ENCODE measurements around the gene SP1. TPM values are rescaled to one million over a fixed set of nuclear protein-coding genes. Genes with fewer than 3 reads are reported as not detected.
"Not testable (repeated sequence)": the region's sequence is repeated elsewhere in the genome, so short reads cannot be mapped to it uniquely, and the experiment has no call there.

Gene SP1
- total RNA-seq, 1 donor: 50.3 TPM

GRCh38 chr12:53355121-53355520, 24.9 kb upstream of the SP1 start:
- Histone ChIP-seq H2AFZ (ENCODE audit: low read length) (no peak overlapping the region), H3K27ac (ENCODE audit: low read depth, low read length) (no peak overlapping the region), H3K9me3 (ENCODE audit: low read depth, low read length) (no peaks in the 10 kb centered on the region), H3K4me1 (ENCODE audit: insufficient read depth, low read length) (no peaks in the 10 kb centered on the region), H3K4me3 (ENCODE audit: insufficient read depth, low read length) (no peak overlapping the region), H3K36me3 (ENCODE audit: insufficient read depth, low read length) (no peaks in the 10 kb centered on the region), H4K20me1 (ENCODE audit: insufficient read depth, low read length) (no peaks in the 10 kb centered on the region), H3K79me2 (ENCODE audit: insufficient read depth, low read length) (no peaks in the 10 kb centered on the region), H3K27me3 (ENCODE audit: insufficient read depth, low read length) (no peaks in the 10 kb centered on the region), H3K4me2 (ENCODE audit: insufficient read depth, low read length) (no peak overlapping the region)
- DNase-seq (ENCODE audit: insufficient read length, low spot score, missing footprints): no peak
- TF ChIP-seq CTCF (IDR thresholded peaks at IDR 0.05; ENCODE audit: extremely low read depth, low read depth, low read length): no peak

GRCh38 chr12:53358836-53359419, 21.0 kb upstream of the SP1 start:
- no peaks in the 10 kb centered on the region for H4K20me1 ChIP-seq (ENCODE audit: insufficient read depth, low read length)
- no peaks in the 10 kb centered on the region for H3K79me2 ChIP-seq (ENCODE audit: insufficient read depth, low read length)
- no peak overlapping the region for H2AFZ ChIP-seq (ENCODE audit: low read length)
- no peaks in the 10 kb centered on the region for H3K9me3 ChIP-seq (ENCODE audit: low read depth, low read length)
- no peak overlapping the region for H3K4me3 ChIP-seq (ENCODE audit: insufficient read depth, low read length)
- H3K27me3 ChIP-seq (ENCODE audit: insufficient read depth, low read length): no peaks in the 10 kb centered on the region
- peak; percentile 55 for DNase-seq (ENCODE audit: insufficient read length, low spot score, missing footprints)
- H3K27ac ChIP-seq (ENCODE audit: low read depth, low read length): no peak overlapping the region
- H3K4me2 ChIP-seq (ENCODE audit: insufficient read depth, low read length): no peak overlapping the region
- H3K4me1 ChIP-seq (ENCODE audit: insufficient read depth, low read length): no peaks in the 10 kb centered on the region
- no peak for TF ChIP-seq CTCF (IDR thresholded peaks at IDR 0.05; ENCODE audit: extremely low read depth, low read depth, low read length)
- no peaks in the 10 kb centered on the region for H3K36me3 ChIP-seq (ENCODE audit: insufficient read depth, low read length)

- H3K9me3 ChIP-seq (ENCODE audit: low read depth, low read length); DNase-seq (ENCODE audit: insufficient read length, low spot score, missing footprints); H3K79me2 ChIP-seq (ENCODE audit: insufficient read depth, low read length); H3K4me1 ChIP-seq (ENCODE audit: insufficient read depth, low read length); H3K27me3 ChIP-seq (ENCODE audit: insufficient read depth, low read length); H3K4me3 ChIP-seq (ENCODE audit: insufficient read depth, low read length); H3K4me2 ChIP-seq (ENCODE audit: insufficient read depth, low read length); H4K20me1 ChIP-seq (ENCODE audit: insufficient read depth, low read length); H2AFZ ChIP-seq (ENCODE audit: low read length); H3K36me3 ChIP-seq (ENCODE audit: insufficient read depth, low read length); H3K27ac ChIP-seq (ENCODE audit: low read depth, low read length): not testable (repeated sequence)
Observed at GRCh38 chr12:53361638-53362037, 18.3 kb upstream of the SP1 start.

- Histone ChIP-seq H3K4me1 (ENCODE audit: insufficient read depth, low read length) (peaks cover 9% of the 10 kb centered on the region), H3K27me3 (ENCODE audit: insufficient read depth, low read length) (no peaks in the 10 kb centered on the region), H3K79me2 (ENCODE audit: insufficient read depth, low read length) (no peaks in the 10 kb centered on the region), H3K27ac (ENCODE audit: low read depth, low read length) (no peak overlapping the region), H3K9me3 (ENCODE audit: low read depth, low read length) (no peaks in the 10 kb centered on the region), H3K4me2 (ENCODE audit: insufficient read depth, low read length) (no peak overlapping the region), H2AFZ (ENCODE audit: low read length) (peak overlapping the region; percentile 78), H3K4me3 (ENCODE audit: insufficient read depth, low read length) (no peak overlapping the region), H4K20me1 (ENCODE audit: insufficient read depth, low read length) (no peaks in the 10 kb centered on the region), H3K36me3 (ENCODE audit: insufficient read depth, low read length) (no peaks in the 10 kb centered on the region)
- DNase-seq (ENCODE audit: insufficient read length, low spot score, missing footprints): peak; percentile 82
- TF ChIP-seq CTCF (IDR thresholded peaks at IDR 0.05; ENCODE audit: extremely low read depth, low read depth, low read length): no peak
Observed at GRCh38 chr12:53365245-53365904, 14.6 kb upstream of the SP1 start.

- H3K36me3 ChIP-seq (ENCODE audit: insufficient read depth, low read length); DNase-seq (ENCODE audit: insufficient read length, low spot score, missing footprints); H3K27me3 ChIP-seq (ENCODE audit: insufficient read depth, low read length); H3K79me2 ChIP-seq (ENCODE audit: insufficient read depth, low read length); H4K20me1 ChIP-seq (ENCODE audit: insufficient read depth, low read length); H3K27ac ChIP-seq (ENCODE audit: low read depth, low read length); H3K9me3 ChIP-seq (ENCODE audit: low read depth, low read length); H3K4me3 ChIP-seq (ENCODE audit: insufficient read depth, low read length): not testable (repeated sequence)
- Histone ChIP-seq H3K4me1 (ENCODE audit: insufficient read depth, low read length) (peaks cover 20% of the 10 kb centered on the region), H2AFZ (ENCODE audit: low read length) (peak overlapping the region; percentile 94), H3K4me2 (ENCODE audit: insufficient read depth, low read length) (peak overlapping the region; percentile 23)
Observed at GRCh38 chr12:53373554-53374133, 6.3 kb upstream of the SP1 start.

- not testable (repeated sequence) for H3K9me3 ChIP-seq (ENCODE audit: low read depth, low read length); H3K36me3 ChIP-seq (ENCODE audit: insufficient read depth, low read length); H3K27ac ChIP-seq (ENCODE audit: low read depth, low read length); H3K4me2 ChIP-seq (ENCODE audit: insufficient read depth, low read length); DNase-seq (ENCODE audit: insufficient read length, low spot score, missing footprints); H4K20me1 ChIP-seq (ENCODE audit: insufficient read depth, low read length); H3K79me2 ChIP-seq (ENCODE audit: insufficient read depth, low read length); H3K4me3 ChIP-seq (ENCODE audit: insufficient read depth, low read length); H3K27me3 ChIP-seq (ENCODE audit: insufficient read depth, low read length)
- peaks cover 25% of the 10 kb centered on the region for H3K4me1 ChIP-seq (ENCODE audit: insufficient read depth, low read length)
- H2AFZ ChIP-seq (ENCODE audit: low read length): peak overlapping the region; percentile 94
Observed at GRCh38 chr12:53374277-53374676, 5.7 kb upstream of the SP1 start.
